GM18951 (cell line): ENCODE data around the gene ATP13A1.

ENCODE experiments used
- POLR2A ChIP-seq: IDR thresholded peaks from 4 replicates; pipeline ENCODE4 v1.6.1; 2011; ENCODE audit warnings: mild to moderate bottlenecking; ENCODE audit not compliant: insufficient read length, insufficient read depth; ENCODE audit errors: extremely low read depth
- in situ Hi-C: fragments of 300-500 bp; cut with MboI; formaldehyde crosslinking; loops from one replicate; pipeline ENCODE4 v1.12.0; 2022; ENCODE audit warnings: low sequenced_read_pairs, mixed read lengths, inconsistent platforms; ENCODE audit not compliant: unreplicated experiment

Gene ATP13A1

GRCh38 chr19:19643158-19644053 is 20.1 kb downstream of the ATP13A1 start, which contains the start of gene GMIP:
GMIP (minus strand) TSS chr19:19643657; CDS start chr19:19643529, 128 bp downstream.
- in situ Hi-C loops = loop anchor here (5.0 to 25.0 kb wide), 2 partner anchors 111 to 281 kb away; no protein-coding TSS in a partner anchor
- TF ChIP-seq POLR2A = peak; percentile 78

GRCh38 chr19:19642506-19643157 is 20.8 kb downstream of the ATP13A1 start:
- TF ChIP-seq POLR2A = no peak
- in situ Hi-C loops = loop anchor here (5.0 to 25.0 kb wide), 2 partner anchors 110 to 280 kb away; no protein-coding TSS in a partner anchor

GRCh38 chr19:19637523-19638251 is 25.8 kb downstream of the ATP13A1 start:
- no peak for TF ChIP-seq POLR2A
- in situ Hi-C loops = loop anchor here (25.0 kb wide), 1 partner anchor 275 kb away; no protein-coding TSS in a partner anchor

GRCh38 chr19:19637186-19637522 is 26.3 kb downstream of the ATP13A1 start:
- in situ Hi-C loops = loop anchor here (25.0 kb wide), 1 partner anchor 275 kb away; no protein-coding TSS in a partner anchor
- TF ChIP-seq POLR2A = no peak

GRCh38 chr19:19636573-19637185 is 26.8 kb downstream of the ATP13A1 start:
- in situ Hi-C loops = loop anchor here (25.0 kb wide), 1 partner anchor 274 kb away; no protein-coding TSS in a partner anchor

GRCh38 chr19:19635313-19635702 is 28.2 kb downstream of the ATP13A1 start:
- TF ChIP-seq POLR2A = no peak
- in situ Hi-C loops = loop anchor here (25.0 kb wide), 1 partner anchor 273 kb away; no protein-coding TSS in a partner anchor

More at GRCh38 chr19:19636573-19637185, 26.8 kb downstream of the ATP13A1 start:
- no peak for TF ChIP-seq POLR2A

GRCh38 chr19:19634516-19635312 is 28.8 kb downstream of the ATP13A1 start:
- in situ Hi-C loops = loop anchor here (25.0 kb wide), 1 partner anchor 272 kb away; no protein-coding TSS in a partner anchor
- no peak for TF ChIP-seq POLR2A

- no peak for TF ChIP-seq POLR2A
- in situ Hi-C loops = loop anchor here (25.0 kb wide), 1 partner anchor 272 kb away; no protein-coding TSS in a partner anchor
These were observed 29.6 kb downstream of the ATP13A1 start for GRCh38 chr19:19633711-19634515.

GRCh38 chr19:19632661-19633060 is 30.8 kb downstream of the ATP13A1 start:
- in situ Hi-C loops = loop anchor here (25.0 kb wide), 1 partner anchor 270 kb away; no protein-coding TSS in a partner anchor
- no peak for TF ChIP-seq POLR2A

GRCh38 chr19:19631346-19631745 is 32.1 kb downstream of the ATP13A1 start:
- TF ChIP-seq POLR2A = no peak

GRCh38 chr19:19630426-19630825 is 33.0 kb downstream of the ATP13A1 start:
- in situ Hi-C loops = loop anchor here (25.0 kb wide), 1 partner anchor 268 kb away; no protein-coding TSS in a partner anchor
- TF ChIP-seq POLR2A = no peak

More at GRCh38 chr19:19631346-19631745, 32.1 kb downstream of the ATP13A1 start:
- in situ Hi-C loops = loop anchor here (25.0 kb wide), 1 partner anchor 269 kb away; no protein-coding TSS in a partner anchor
